Esophagus squamous epithelium (tissue), 4 donors: ENCODE data around the gene SH3TC1.

ENCODE experiments used
- POLR2A ChIP-seq, 4 donors: fragments of 450-650 bp; IDR thresholded peaks; one replicate each; pipeline ENCODE4 v1.6.1; 2017; ENCODE audit warnings: antibody characterized with exemption in 4 of 4, mild to moderate bottlenecking in 4 of 4, moderate library complexity in 3 of 4
- TF ChIP-seq, protein P1 (sequence below), 6 experiments: fragments of 450-650 bp in 4 of 6; fragments of 200-600 bp in 2 of 6; sonication (generic) in 2 of 6; IDR thresholded peaks; one replicate each; pipeline ENCODE4 v1.5.1; 2016 to 2019; ENCODE audit warnings: antibody characterized with exemption in 6 of 6, mild to moderate bottlenecking in 4 of 6, moderate library complexity in 4 of 6

DNA sequence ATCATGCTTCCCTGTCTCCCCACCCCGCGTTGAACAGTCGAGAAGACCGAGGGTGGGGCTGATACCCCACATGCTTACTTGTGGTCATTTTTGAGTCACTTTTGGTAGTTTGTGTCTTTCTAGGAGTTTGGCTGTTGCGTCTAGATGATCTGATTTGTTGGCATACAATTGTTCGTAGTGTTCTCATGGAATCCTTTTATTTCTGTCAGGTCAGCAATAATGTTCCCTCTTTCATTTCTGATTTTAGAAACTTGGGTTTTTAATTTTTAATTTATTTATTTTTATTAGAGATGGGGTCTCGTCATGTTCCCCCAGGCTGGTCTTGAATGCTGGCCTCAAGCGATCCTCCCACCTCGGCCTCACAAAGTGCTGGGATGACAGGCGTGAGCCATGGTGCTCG lies 30.9 kb downstream of the SH3TC1 start:
- TF ChIP-seq, protein P1, sequence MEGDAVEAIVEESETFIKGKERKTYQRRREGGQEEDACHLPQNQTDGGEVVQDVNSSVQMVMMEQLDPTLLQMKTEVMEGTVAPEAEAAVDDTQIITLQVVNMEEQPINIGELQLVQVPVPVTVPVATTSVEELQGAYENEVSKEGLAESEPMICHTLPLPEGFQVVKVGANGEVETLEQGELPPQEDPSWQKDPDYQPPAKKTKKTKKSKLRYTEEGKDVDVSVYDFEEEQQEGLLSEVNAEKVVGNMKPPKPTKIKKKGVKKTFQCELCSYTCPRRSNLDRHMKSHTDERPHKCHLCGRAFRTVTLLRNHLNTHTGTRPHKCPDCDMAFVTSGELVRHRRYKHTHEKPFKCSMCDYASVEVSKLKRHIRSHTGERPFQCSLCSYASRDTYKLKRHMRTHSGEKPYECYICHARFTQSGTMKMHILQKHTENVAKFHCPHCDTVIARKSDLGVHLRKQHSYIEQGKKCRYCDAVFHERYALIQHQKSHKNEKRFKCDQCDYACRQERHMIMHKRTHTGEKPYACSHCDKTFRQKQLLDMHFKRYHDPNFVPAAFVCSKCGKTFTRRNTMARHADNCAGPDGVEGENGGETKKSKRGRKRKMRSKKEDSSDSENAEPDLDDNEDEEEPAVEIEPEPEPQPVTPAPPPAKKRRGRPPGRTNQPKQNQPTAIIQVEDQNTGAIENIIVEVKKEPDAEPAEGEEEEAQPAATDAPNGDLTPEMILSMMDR (IDR thresholded peaks at IDR 0.05), result no peak
- no peak for TF ChIP-seq POLR2A (IDR thresholded peaks at IDR 0.05)
